HEK293 (cell line): ENCODE results near the gene TRAF7.

Source experiments
- CTCF ChIA-PET: fragments of 350-600 bp; formaldehyde crosslinking; extraction: SDS; loops from one replicate; lab custom pipeline; 2021; ENCODE audit warnings: antibody characterized with exemption; lab: Yijun Ruan, JAX
- POLR2A ChIA-PET: fragments of 300-600 bp; formaldehyde crosslinking; extraction: SDS; loops from one replicate; lab custom pipeline; 2020; ENCODE audit warnings: antibody characterized with exemption, inconsistent platforms; lab: Yijun Ruan, JAX
- H3K27ac ChIP-seq: fragments of 200-500 bp; sonication (Bioruptor generic); 2 replicates; pipeline ENCODE4 v1.5.1; 2014; ENCODE audit warnings: low read depth, low read length, control low read depth, inconsistent platforms; ENCODE audit errors: extremely low read depth
- H3K36me3 ChIP-seq, 2 experiments: fragments of 200-500 bp in 1 of 2; sonication (Bioruptor generic) in 1 of 2; 1 replicate in 1 of 2; 2 replicates in 1 of 2; pipeline ENCODE4 v1.5.1; 2014 to 2017; ENCODE audit warnings: inconsistent platforms in 2 of 2, low read length in 2 of 2; ENCODE audit not compliant: control insufficient read depth in 2 of 2, insufficient read depth in 1 of 2
- H3K4me1 ChIP-seq: fragments of 200-500 bp; sonication (Bioruptor generic); 2 replicates; pipeline ENCODE4 v1.5.1; 2014; ENCODE audit warnings: mild to moderate bottlenecking, low read length, inconsistent platforms; ENCODE audit not compliant: control insufficient read depth, insufficient read depth
- H3K4me3 ChIP-seq: 2 replicates; pipeline ENCODE4 v1.5.1; 2011; ENCODE audit warnings: low read depth, mild to moderate bottlenecking, control low read depth, low read length, moderate library complexity
- H3K9me3 ChIP-seq: fragments of 200-500 bp; sonication (Bioruptor generic); 2 replicates; pipeline ENCODE4 v1.5.1; 2014; ENCODE audit warnings: low read depth, low read length, inconsistent platforms; ENCODE audit not compliant: control insufficient read depth, insufficient read depth
- EGR2 ChIP-seq: fragments of 450-650 bp; formaldehyde crosslinking; IDR thresholded peaks from 2 replicates; pipeline ENCODE4 v1.5.1; 2016; ENCODE audit warnings: low read depth, missing biosample characterization, missing genetic modification characterization
- GLI2 ChIP-seq: fragments of 450-650 bp; formaldehyde crosslinking; IDR thresholded peaks from 2 replicates; pipeline ENCODE4; 2017; ENCODE audit warnings: missing biosample characterization, missing genetic modification characterization, low read depth, borderline replicate concordance
- HOXC10 ChIP-seq: sonication (generic); formaldehyde crosslinking; IDR thresholded peaks from 2 replicates; pipeline ENCODE4 v1.8.1; 2023; ENCODE audit warnings: mild to moderate bottlenecking, missing genetic modification reagents
- KLF10 ChIP-seq: fragments of 450-650 bp; IDR thresholded peaks from 2 replicates; pipeline ENCODE4 v1.5.1; 2018; ENCODE audit warnings: missing biosample characterization, mild to moderate bottlenecking, missing genetic modification characterization
- SALL2 ChIP-seq: fragments of 450-650 bp; formaldehyde crosslinking; IDR thresholded peaks from 2 replicates; pipeline ENCODE4 v1.5.0; 2017; ENCODE audit warnings: missing biosample characterization, mild to moderate bottlenecking, missing genetic modification characterization, borderline replicate concordance
- TSHZ1 ChIP-seq: fragments of 450-650 bp; formaldehyde crosslinking; IDR thresholded peaks from 2 replicates; pipeline ENCODE4 v1.5.1; 2016; ENCODE audit warnings: missing biosample characterization, missing genetic modification characterization, borderline replicate concordance
- YY2 ChIP-seq: fragments of 450-650 bp; formaldehyde crosslinking; IDR thresholded peaks from 2 replicates; pipeline ENCODE4 v1.5.1; 2016; ENCODE audit warnings: missing biosample characterization, missing genetic modification characterization
- ZFP69B ChIP-seq: fragments of 450-650 bp; formaldehyde crosslinking; IDR thresholded peaks from 2 replicates; pipeline ENCODE4 v1.5.1; 2016; ENCODE audit warnings: missing biosample characterization, missing genetic modification characterization
- ZNF121 ChIP-seq: fragments of 450-650 bp; formaldehyde crosslinking; IDR thresholded peaks from 2 replicates; pipeline ENCODE4 v1.5.1; 2016; ENCODE audit warnings: missing biosample characterization, missing genetic modification characterization
- ZNF146 ChIP-seq: fragments of 450-650 bp; formaldehyde crosslinking; IDR thresholded peaks from 2 replicates; pipeline ENCODE4 v1.5.1; 2016; ENCODE audit warnings: missing biosample characterization, missing genetic modification characterization
- ZNF335 ChIP-seq: fragments of 450-650 bp; formaldehyde crosslinking; conservative IDR thresholded peaks from 2 replicates; pipeline ENCODE4 v1.5.1; 2016; ENCODE audit warnings: missing biosample characterization, missing genetic modification characterization
- ZNF560 ChIP-seq: fragments of 450-650 bp; formaldehyde crosslinking; IDR thresholded peaks from 2 replicates; pipeline ENCODE4 v1.5.1; 2017; ENCODE audit warnings: missing biosample characterization, missing genetic modification characterization, borderline replicate concordance
- ZNF707 ChIP-seq: fragments of 450-650 bp; formaldehyde crosslinking; IDR thresholded peaks from 2 replicates; pipeline ENCODE4 v1.5.1; 2016; ENCODE audit warnings: missing biosample characterization, missing genetic modification characterization
- ZNF791 ChIP-seq: fragments of 450-650 bp; formaldehyde crosslinking; IDR thresholded peaks from 2 replicates; pipeline ENCODE4 v1.5.1; 2016; ENCODE audit warnings: missing biosample characterization, missing genetic modification characterization
- TF ChIP-seq, protein P1 (sequence below): fragments of 450-650 bp; formaldehyde crosslinking; IDR thresholded peaks from 2 replicates; pipeline ENCODE4 v1.5.1; 2016; ENCODE audit warnings: missing biosample characterization, missing genetic modification characterization

Gene TRAF7

GRCh38 chr16:2213817-2214718 is 58.5 kb downstream of the TRAF7 start (continued):
- TF ChIP-seq TSHZ1 (tag by site-specific recombination) (no peak), ZNF335 (tag by site-specific recombination) (peak; percentile 38), HOXC10 (CRISPR knock-in tag) (no peak)

DNA sequence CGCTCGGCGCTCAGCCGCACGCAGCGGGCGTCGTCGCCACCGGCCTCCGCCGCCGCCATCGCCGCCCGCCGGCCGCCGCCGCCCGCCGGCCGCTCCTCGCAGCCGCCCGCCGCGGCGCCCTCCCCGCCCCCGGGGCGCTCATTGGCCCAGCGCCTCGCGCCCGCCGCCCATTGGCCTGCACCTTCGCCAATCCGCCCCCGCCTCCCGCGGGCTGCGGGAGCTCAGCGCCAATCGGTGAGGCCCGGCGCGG is 59.1 kb downstream of the TRAF7 start, which contains the start of gene PGP:
Gene PGP, minus strand, starts transcription at position 122 of the 250 bp plus-strand sequence. Its CDS starts 63 bp downstream, at position 59.
- no peak for TF ChIP-seq ZNF560 (tag by site-specific recombination)
- TF ChIP-seq YY2, result no peak
- TF ChIP-seq EGR2 (tag by site-specific recombination), result 0 out of 2 replicates have a peak, but pooled peaks have one; percentile 27
- TF ChIP-seq GLI2 (tag by site-specific recombination), result no peak
- Histone ChIP-seq H3K36me3 (peaks cover 0 to 25% of the 10 kb centered on the region in 2 experiments; a peak in 1 of 3 replicates), H3K4me1 (0 out of 2 replicates have a peak, but pooled peaks cover 2% of the 10 kb centered on the region), H3K27ac (peak within 1 kb of the TSS; percentile 94), H3K9me3 (no peaks in the 10 kb centered on the region), H3K4me3 (peak within 1 kb of the TSS; percentile 78)
- POLR2A ChIA-PET, result interaction anchor here (0.5 to 2.0 kb wide), 21 partner anchors 8 to 1058 kb away, joined by 3 to 22 read pairs (median 5); partner anchors contain the start of genes DNASE1L2, E4F1, ECI1 and MLST8
- CTCF ChIA-PET, result interaction anchor here (0.6 to 1.6 kb wide), 4 partner anchors 16 to 210 kb away, joined by 3 to 7 read pairs (median 4); partner anchors contain the start of genes DNASE1L2 and ECI1

- H3K36me3 ChIP-seq, result peaks cover 0 to 21% of the 10 kb centered on the region in 2 experiments; a peak in 1 of 3 replicates
- no peak overlapping the region for H3K4me3 ChIP-seq
- no peaks in the 10 kb centered on the region for H3K9me3 ChIP-seq
- ChIA-PET CTCF (interaction anchor here (0.7 kb wide), 1 partner anchor 303 kb away, joined by 3 read pairs; no protein-coding TSS in a partner anchor), POLR2A (no interaction called here)
- H3K27ac ChIP-seq, result no peak overlapping the region
- H3K4me1 ChIP-seq, result 0 out of 2 replicates have a peak, but pooled peaks cover 2% of the 10 kb centered on the region
- TF ChIP-seq, protein P1, sequence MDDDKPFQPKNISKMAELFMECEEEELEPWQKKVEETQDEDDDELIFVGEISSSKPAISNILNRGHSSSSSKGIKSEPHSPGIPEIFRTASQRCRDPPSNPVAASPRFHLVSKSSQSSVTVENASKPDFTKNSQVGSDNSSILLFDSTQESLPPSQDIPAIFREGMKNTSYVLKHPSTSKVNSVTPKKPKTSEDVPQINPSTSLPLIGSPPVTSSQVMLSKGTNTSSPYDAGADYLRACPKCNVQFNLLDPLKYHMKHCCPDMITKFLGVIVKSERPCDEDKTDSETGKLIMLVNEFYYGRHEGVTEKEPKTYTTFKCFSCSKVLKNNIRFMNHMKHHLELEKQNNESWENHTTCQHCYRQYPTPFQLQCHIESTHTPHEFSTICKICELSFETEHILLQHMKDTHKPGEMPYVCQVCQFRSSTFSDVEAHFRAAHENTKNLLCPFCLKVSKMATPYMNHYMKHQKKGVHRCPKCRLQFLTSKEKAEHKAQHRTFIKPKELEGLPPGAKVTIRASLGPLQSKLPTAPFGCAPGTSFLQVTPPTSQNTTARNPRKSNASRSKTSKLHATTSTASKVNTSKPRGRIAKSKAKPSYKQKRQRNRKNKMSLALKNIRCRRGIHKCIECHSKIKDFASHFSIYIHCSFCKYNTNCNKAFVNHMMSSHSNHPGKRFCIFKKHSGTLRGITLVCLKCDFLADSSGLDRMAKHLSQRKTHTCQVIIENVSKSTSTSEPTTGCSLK, result no peak
- TF ChIP-seq ZNF146 (tag by site-specific recombination) (no peak), SALL2 (tag by site-specific recombination) (no peak), ZNF121 (tag by site-specific recombination) (no peak), ZNF791 (tag by site-specific recombination) (no peak), KLF10 (no peak), ZNF707 (tag by site-specific recombination) (no peak), ZFP69B (tag by site-specific recombination) (no peak)
Observed at GRCh38 chr16:2216330-2216729, 60.7 kb downstream of the TRAF7 start.
